HEK293 (cell line): ENCODE data around the gene KLHL40.

Experiments
- CTCF ChIA-PET: fragments of 350-600 bp; formaldehyde crosslinking; extraction: SDS; loops from one replicate; lab custom pipeline; 2021; ENCODE audit warnings: antibody characterized with exemption; lab: Yijun Ruan, JAX
- POLR2A ChIA-PET: fragments of 300-600 bp; formaldehyde crosslinking; extraction: SDS; loops from one replicate; lab custom pipeline; 2020; ENCODE audit warnings: antibody characterized with exemption, inconsistent platforms; lab: Yijun Ruan, JAX
- H3K27ac ChIP-seq: fragments of 200-500 bp; sonication (Bioruptor generic); 2 replicates; pipeline ENCODE4 v1.5.1; 2014; ENCODE audit warnings: low read depth, low read length, control low read depth, inconsistent platforms; ENCODE audit errors: extremely low read depth
- H3K36me3 ChIP-seq, 2 experiments: fragments of 200-500 bp in 1 of 2; sonication (Bioruptor generic) in 1 of 2; 1 replicate in 1 of 2; 2 replicates in 1 of 2; pipeline ENCODE4 v1.5.1; 2014 to 2017; ENCODE audit warnings: inconsistent platforms in 2 of 2, low read length in 2 of 2; ENCODE audit not compliant: control insufficient read depth in 2 of 2, insufficient read depth in 1 of 2
- H3K4me1 ChIP-seq: fragments of 200-500 bp; sonication (Bioruptor generic); 2 replicates; pipeline ENCODE4 v1.5.1; 2014; ENCODE audit warnings: mild to moderate bottlenecking, low read length, inconsistent platforms; ENCODE audit not compliant: control insufficient read depth, insufficient read depth
- H3K4me3 ChIP-seq: 2 replicates; pipeline ENCODE4 v1.5.1; 2011; ENCODE audit warnings: low read depth, mild to moderate bottlenecking, control low read depth, low read length, moderate library complexity
- H3K9me3 ChIP-seq: fragments of 200-500 bp; sonication (Bioruptor generic); 2 replicates; pipeline ENCODE4 v1.5.1; 2014; ENCODE audit warnings: low read depth, low read length, inconsistent platforms; ENCODE audit not compliant: control insufficient read depth, insufficient read depth
- GLIS1 ChIP-seq: fragments of 450-650 bp; formaldehyde crosslinking; IDR thresholded peaks from 2 replicates; pipeline ENCODE4 v1.5.1; 2016; ENCODE audit warnings: missing biosample characterization, missing genetic modification characterization
- GLIS2 ChIP-seq: fragments of 450-650 bp; formaldehyde crosslinking; IDR thresholded peaks from 2 replicates; pipeline ENCODE4 v1.5.1; 2016; ENCODE audit warnings: missing biosample characterization, missing genetic modification characterization
- HIC1 ChIP-seq: fragments of 450-650 bp; formaldehyde crosslinking; IDR thresholded peaks from 2 replicates; pipeline ENCODE4 v1.5.1; 2016; ENCODE audit warnings: missing biosample characterization, missing genetic modification characterization
- HOXD13 ChIP-seq: sonication (generic); formaldehyde crosslinking; IDR thresholded peaks from 2 replicates; pipeline ENCODE4 v1.8.0; 2022; ENCODE audit warnings: missing genetic modification reagents, borderline replicate concordance
- KLF8 ChIP-seq: fragments of 450-650 bp; formaldehyde crosslinking; IDR thresholded peaks from 2 replicates; pipeline ENCODE4 v1.5.1; 2016; ENCODE audit warnings: missing biosample characterization, missing genetic modification characterization
- PRDM10 ChIP-seq: fragments of 450-650 bp; formaldehyde crosslinking; IDR thresholded peaks from 2 replicates; pipeline ENCODE4 v1.5.1; 2016; ENCODE audit warnings: missing biosample characterization, missing genetic modification characterization
- SETDB1 ChIP-seq: IDR thresholded peaks from one replicate; pipeline ENCODE4 v1.6.1; 2017; ENCODE audit warnings: mild to moderate bottlenecking, low read length, moderate library complexity, mixed read lengths; ENCODE audit not compliant: insufficient read length
- TCF7L2 ChIP-seq: IDR thresholded peaks from 2 replicates; pipeline ENCODE4 v1.6.1; 2011; ENCODE audit warnings: low read depth, mild to moderate bottlenecking, inconsistent platforms, low read length, moderate library complexity, borderline replicate concordance
- ZBTB17 ChIP-seq: fragments of 450-650 bp; formaldehyde crosslinking; IDR thresholded peaks from 2 replicates; pipeline ENCODE4 v1.5.1; 2016; ENCODE audit warnings: missing biosample characterization, missing genetic modification characterization
- ZBTB20 ChIP-seq: fragments of 450-650 bp; formaldehyde crosslinking; IDR thresholded peaks from 2 replicates; pipeline ENCODE4 v1.5.1; 2016; ENCODE audit warnings: missing biosample characterization, missing genetic modification characterization
- ZIC2 ChIP-seq: fragments of 450-650 bp; formaldehyde crosslinking; IDR thresholded peaks from 2 replicates; pipeline ENCODE4 v1.5.1; 2016; ENCODE audit warnings: missing biosample characterization, missing genetic modification characterization
- ZNF132 ChIP-seq: fragments of 450-650 bp; formaldehyde crosslinking; IDR thresholded peaks from 2 replicates; pipeline ENCODE4 v1.5.1; 2017; ENCODE audit warnings: missing biosample characterization, missing genetic modification characterization, borderline replicate concordance
- ZNF133 ChIP-seq: fragments of 450-650 bp; formaldehyde crosslinking; IDR thresholded peaks from 2 replicates; pipeline ENCODE4 v1.5.1; 2016; ENCODE audit warnings: missing biosample characterization, missing genetic modification characterization
- ZNF140 ChIP-seq: fragments of 450-650 bp; formaldehyde crosslinking; IDR thresholded peaks from 2 replicates; pipeline ENCODE4 v1.5.1; 2016; ENCODE audit warnings: missing biosample characterization, missing genetic modification characterization
- ZNF155 ChIP-seq: fragments of 450-650 bp; formaldehyde crosslinking; IDR thresholded peaks from 2 replicates; pipeline ENCODE4 v1.5.1; 2016; ENCODE audit warnings: missing biosample characterization, missing genetic modification characterization
- ZNF157 ChIP-seq: fragments of 450-650 bp; formaldehyde crosslinking; IDR thresholded peaks from 2 replicates; pipeline ENCODE4 v1.5.1; 2016; ENCODE audit warnings: missing biosample characterization, missing genetic modification characterization
- ZNF174 ChIP-seq: fragments of 450-650 bp; formaldehyde crosslinking; IDR thresholded peaks from 2 replicates; pipeline ENCODE4 v1.5.0; 2017; ENCODE audit warnings: missing biosample characterization, mild to moderate bottlenecking, missing genetic modification characterization
- ZNF335 ChIP-seq: fragments of 450-650 bp; formaldehyde crosslinking; conservative IDR thresholded peaks from 2 replicates; pipeline ENCODE4 v1.5.1; 2016; ENCODE audit warnings: missing biosample characterization, missing genetic modification characterization
- ZNF423 ChIP-seq: fragments of 450-650 bp; formaldehyde crosslinking; IDR thresholded peaks from 2 replicates; pipeline ENCODE4 v1.5.1; 2016; ENCODE audit warnings: missing biosample characterization, missing genetic modification characterization
- ZNF510 ChIP-seq: fragments of 450-650 bp; formaldehyde crosslinking; IDR thresholded peaks from 2 replicates; pipeline ENCODE4 v1.5.1; 2018; ENCODE audit warnings: mild to moderate bottlenecking, missing genetic modification characterization, missing biosample characterization; ENCODE audit not compliant: insufficient replicate concordance
- ZNF560 ChIP-seq: fragments of 450-650 bp; formaldehyde crosslinking; IDR thresholded peaks from 2 replicates; pipeline ENCODE4 v1.5.1; 2017; ENCODE audit warnings: missing biosample characterization, missing genetic modification characterization, borderline replicate concordance
- ZNF610 ChIP-seq: fragments of 450-650 bp; formaldehyde crosslinking; IDR thresholded peaks from 2 replicates; pipeline ENCODE4 v1.5.1; 2016; ENCODE audit warnings: missing biosample characterization, missing genetic modification characterization, borderline replicate concordance
- ZNF777 ChIP-seq: fragments of 450-650 bp; formaldehyde crosslinking; IDR thresholded peaks from 2 replicates; pipeline ENCODE4 v1.5.1; 2017; ENCODE audit warnings: missing biosample characterization, missing genetic modification characterization, borderline replicate concordance
- ZNF830 ChIP-seq: fragments of 450-650 bp; IDR thresholded peaks from 2 replicates; pipeline ENCODE4 v1.5.0; 2018; ENCODE audit warnings: missing biosample characterization, missing genetic modification characterization, low read depth, mild to moderate bottlenecking, moderate library complexity
- TF ChIP-seq, protein P1 (sequence below): fragments of 450-650 bp; formaldehyde crosslinking; IDR thresholded peaks from 2 replicates; pipeline ENCODE4 v1.5.1; 2017; ENCODE audit warnings: missing biosample characterization, mild to moderate bottlenecking, missing genetic modification characterization, moderate library complexity

The KLHL40 gene

GRCh38 chr3:42653303-42653559 lies 32.1 kb upstream of the KLHL40 start:
- peaks cover 0 to 35% of the 10 kb centered on the region in 2 experiments; a peak in 1 of 3 replicates for H3K36me3 ChIP-seq
- H3K9me3 ChIP-seq, result no peaks in the 10 kb centered on the region
- no peaks in the 10 kb centered on the region for H3K4me1 ChIP-seq
- H3K27ac ChIP-seq, result no peak overlapping the region
- CTCF ChIA-PET, result interaction anchor here (0.6 kb wide), 1 partner anchor 45 kb away, joined by 5 read pairs; no protein-coding TSS in a partner anchor
- POLR2A ChIA-PET, result no interaction called here
- TF ChIP-seq HIC1 (tag by site-specific recombination) (peak; percentile 22; the same call in 1 of the 2 replicates), ZNF155 (tag by site-specific recombination) (no peak)
- H3K4me3 ChIP-seq, result peak overlapping the region; percentile 64

- H3K4me3 ChIP-seq, result peak within 1 kb of the TSS; percentile 64
- H3K9me3 ChIP-seq, result no peaks in the 10 kb centered on the region
- ChIA-PET CTCF (interaction anchor here (0.6 kb wide), 1 partner anchor 45 kb away, joined by 5 read pairs; no protein-coding TSS in a partner anchor), POLR2A (interaction anchor here (0.6 to 0.9 kb wide), 5 partner anchors 12 to 173 kb away, joined by 3 read pairs; no protein-coding TSS in a partner anchor)
- H3K27ac ChIP-seq, result peak within 1 kb of the TSS; percentile 83; the same call in 1 of the 2 replicates
- no peaks in the 10 kb centered on the region for H3K4me1 ChIP-seq
- peaks cover 0 to 36% of the 10 kb centered on the region in 2 experiments; a peak in 1 of 3 replicates for H3K36me3 ChIP-seq
- TF ChIP-seq GLIS1 (tag by site-specific recombination) (peak; percentile 85), KLF8 (no peak), ZIC2 (peak; percentile 62; the same call in 1 of the 2 replicates), ZNF335 (tag by site-specific recombination) (0 out of 2 replicates have a peak, but pooled peaks have one; percentile 28), HIC1 (tag by site-specific recombination) (no peak), PRDM10 (no peak), ZNF133 (tag by site-specific recombination) (no peak), ZNF610 (tag by site-specific recombination) (no peak), ZNF132 (no peak), ZNF830 (no peak), ZBTB17 (no peak), ZNF423 (no peak), HOXD13 (no peak), ZNF174 (tag by site-specific recombination) (no peak), GLIS2 (peak; percentile 67), ZNF140 (tag by site-specific recombination) (no peak), ZNF510 (no peak), ZNF777 (tag by site-specific recombination) (no peak), ZBTB20 (tag by site-specific recombination) (peak; percentile 85), ZNF157 (tag by site-specific recombination) (no peak), TCF7L2 (no peak), SETDB1 (no peak), ZNF560 (tag by site-specific recombination) (no peak)
- TF ChIP-seq, protein P1, sequence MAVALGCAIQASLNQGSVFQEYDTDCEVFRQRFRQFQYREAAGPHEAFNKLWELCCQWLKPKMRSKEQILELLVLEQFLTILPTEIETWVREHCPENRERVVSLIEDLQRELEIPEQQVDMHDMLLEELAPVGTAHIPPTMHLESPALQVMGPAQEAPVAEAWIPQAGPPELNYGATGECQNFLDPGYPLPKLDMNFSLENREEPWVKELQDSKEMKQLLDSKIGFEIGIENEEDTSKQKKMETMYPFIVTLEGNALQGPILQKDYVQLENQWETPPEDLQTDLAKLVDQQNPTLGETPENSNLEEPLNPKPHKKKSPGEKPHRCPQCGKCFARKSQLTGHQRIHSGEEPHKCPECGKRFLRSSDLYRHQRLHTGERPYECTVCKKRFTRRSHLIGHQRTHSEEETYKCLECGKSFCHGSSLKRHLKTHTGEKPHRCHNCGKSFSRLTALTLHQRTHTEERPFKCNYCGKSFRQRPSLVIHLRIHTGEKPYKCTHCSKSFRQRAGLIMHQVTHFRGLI (tag by site-specific recombination), result no peak
Measured at GRCh38 chr3:42653560-42654330, 31.6 kb upstream of the KLHL40 start, which contains the start of gene ZBTB47. ZBTB47 (plus strand) TSS chr3:42653697; CDS start chr3:42658356, 4,659 bp downstream.
